Posterior vena cava (tissue), 2 donors: ENCODE results near the gene POC1B. TPM values are rescaled to one million over a fixed set of nuclear protein-coding genes. Genes with fewer than 3 reads are reported as not detected.

Source experiments
- DNase-seq: peaks from one replicate; pipeline ENCODE4 v3.0.0-alpha.2; 2020; ENCODE audit warnings: low spot score
- intact Hi-C, 2 donors: fragments of 100-400 bp; cut with DNase I; formaldehyde crosslinking; loops; one replicate each; pipeline versions ENCODE4 v1.14.1 to v1.14.2; 2022 to 2023
- total RNA-seq, 2 donors: library from RNA; stranded (reverse); fragmentation: NEBNext Ultra II Directional; extraction: Animal tissue kit (Norgen Biotek cat#: 25700); gene quantifications; one replicate each; pipeline ENCODE4 v1.2.1, GENCODE V29; 2021
- donor health status: DM: yes; HTN: yes; CAD: no.
- donor health status: DM: yes; HTN: yes; CAD: no.

POC1B gene
- total RNA-seq, 2 donors from 2014 or later = 12.3 to 22.1 TPM

GRCh38 chr12:89451841-89452251 lies 74.0 kb downstream of the POC1B start:
- intact Hi-C loops = loop anchor here (5.0 to 10.0 kb wide), 2 partner anchors 97 to 100 kb away; partner anchors contain the start of gene DUSP6 (in 2 of the 2)
- DNase-seq = no peak

- intact Hi-C loops = loop anchor here (5.0 to 10.0 kb wide), 2 partner anchors 96 to 99 kb away; partner anchors contain the start of gene DUSP6 (in 2 of the 2)
- DNase-seq = no peak
Measured at GRCh38 chr12:89450907-89451306, 74.9 kb downstream of the POC1B start.

GRCh38 chr12:89448951-89449371 lies 76.9 kb downstream of the POC1B start:
- intact Hi-C loops = no loop called here
- DNase-seq = no peak

- intact Hi-C loops = no loop called here
- no peak for DNase-seq
Measured at GRCh38 chr12:89448526-89448925, 77.3 kb downstream of the POC1B start.

DNA sequence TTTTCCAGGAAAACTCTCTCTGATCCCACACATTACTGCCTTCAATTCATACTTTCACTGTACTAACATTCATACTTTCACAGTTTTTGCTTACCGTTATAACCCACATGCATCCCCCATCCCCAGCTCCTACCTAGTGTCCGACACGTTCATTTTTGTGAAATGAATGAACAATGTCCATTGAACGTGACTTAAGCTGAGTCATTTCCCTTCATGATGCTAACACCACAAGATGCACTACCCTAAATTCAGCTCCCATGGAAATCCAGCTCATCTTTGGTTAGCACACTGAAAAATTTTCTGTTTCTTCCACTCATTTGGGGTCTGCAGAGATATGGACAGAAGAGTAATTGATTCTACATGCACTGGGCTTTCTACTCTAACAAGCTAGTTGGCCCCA lies 85.9 kb downstream of the POC1B start:
- intact Hi-C loops = no loop called here
- DNase-seq = no peak

DNA sequence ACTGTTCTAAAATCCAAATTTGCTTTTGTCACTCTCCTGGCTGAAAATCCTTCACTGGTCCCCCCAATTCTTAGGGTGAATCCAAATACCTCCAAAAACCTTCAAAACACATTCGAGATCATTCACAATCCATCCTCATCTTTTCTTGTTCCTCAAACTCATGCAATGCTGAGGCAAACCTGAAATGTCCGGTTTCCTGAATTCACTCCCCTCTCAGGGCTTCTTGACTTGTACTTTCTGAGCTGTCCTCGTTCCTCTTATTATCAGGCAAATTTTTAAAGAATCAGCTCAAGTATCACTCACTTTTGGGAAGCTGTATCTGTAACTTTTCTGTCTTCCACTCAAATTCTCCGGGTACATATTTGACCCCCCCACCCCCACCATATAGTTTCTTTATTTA lies 88.6 kb downstream of the POC1B start:
- intact Hi-C loops = no loop called here
- DNase-seq = no peak

- DNase-seq = no peak
- intact Hi-C loops = no loop called here
Measured at GRCh38 chr12:89436062-89436461, 89.8 kb downstream of the POC1B start.

GRCh38 chr12:89433634-89434033 lies 92.2 kb downstream of the POC1B start:
- DNase-seq = no peak
- intact Hi-C loops = no loop called here

- intact Hi-C loops = no loop called here
- DNase-seq = no peak
Measured at GRCh38 chr12:89432396-89432795, 93.5 kb downstream of the POC1B start.

- intact Hi-C loops = no loop called here
- no peak for DNase-seq
Measured at GRCh38 chr12:89429528-89429927, 96.3 kb downstream of the POC1B start.

- intact Hi-C loops = no loop called here
- no peak for DNase-seq
Measured at GRCh38 chr12:89427508-89428156, 98.2 kb downstream of the POC1B start.

DNA sequence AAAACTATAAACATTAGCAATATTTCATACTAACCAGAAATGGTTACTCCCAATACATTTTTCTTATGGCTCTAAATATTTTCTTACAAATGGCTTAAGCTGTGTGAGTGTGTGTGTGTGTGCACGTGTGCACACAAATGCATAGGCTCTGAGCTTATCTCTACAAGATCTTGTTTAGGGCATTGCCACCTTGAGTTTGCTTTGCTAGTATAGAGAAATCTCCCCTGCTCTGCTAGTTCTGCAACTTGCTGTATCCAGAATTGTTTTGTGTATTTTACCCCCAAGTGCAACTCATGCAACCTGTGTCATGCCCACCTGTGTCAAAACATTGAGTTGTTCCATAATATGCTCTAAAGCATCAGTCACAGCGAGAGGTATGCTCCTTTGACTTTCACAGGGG lies 101.0 kb downstream of the POC1B start:
- DNase-seq = no peak
- intact Hi-C loops = no loop called here

DNA sequence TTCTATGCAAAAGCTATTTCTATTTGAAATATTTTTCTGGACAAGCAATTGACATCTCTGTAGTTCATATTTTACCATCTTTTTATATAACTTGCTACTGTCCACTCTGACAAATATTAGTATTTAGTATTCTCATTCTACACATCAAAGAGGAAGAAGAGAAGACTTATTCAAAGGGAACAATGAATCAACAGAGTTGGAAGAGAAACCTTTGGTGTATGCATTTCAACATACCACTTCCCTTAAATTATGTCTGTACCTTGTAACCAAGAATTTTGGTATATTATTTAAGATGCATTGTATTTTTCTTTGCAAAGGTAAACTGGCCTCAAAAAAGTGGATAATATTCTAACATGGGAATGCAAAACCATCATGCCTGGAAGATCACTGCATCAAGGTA lies 101.5 kb downstream of the POC1B start:
- intact Hi-C loops = no loop called here
- DNase-seq = no peak

- DNase-seq = no peak
- intact Hi-C loops = no loop called here
Measured at GRCh38 chr12:89421092-89421835, 104.6 kb downstream of the POC1B start.

GRCh38 chr12:89418228-89418910 lies 107.5 kb downstream of the POC1B start:
- DNase-seq = no peak
- intact Hi-C loops = no loop called here

DNA sequence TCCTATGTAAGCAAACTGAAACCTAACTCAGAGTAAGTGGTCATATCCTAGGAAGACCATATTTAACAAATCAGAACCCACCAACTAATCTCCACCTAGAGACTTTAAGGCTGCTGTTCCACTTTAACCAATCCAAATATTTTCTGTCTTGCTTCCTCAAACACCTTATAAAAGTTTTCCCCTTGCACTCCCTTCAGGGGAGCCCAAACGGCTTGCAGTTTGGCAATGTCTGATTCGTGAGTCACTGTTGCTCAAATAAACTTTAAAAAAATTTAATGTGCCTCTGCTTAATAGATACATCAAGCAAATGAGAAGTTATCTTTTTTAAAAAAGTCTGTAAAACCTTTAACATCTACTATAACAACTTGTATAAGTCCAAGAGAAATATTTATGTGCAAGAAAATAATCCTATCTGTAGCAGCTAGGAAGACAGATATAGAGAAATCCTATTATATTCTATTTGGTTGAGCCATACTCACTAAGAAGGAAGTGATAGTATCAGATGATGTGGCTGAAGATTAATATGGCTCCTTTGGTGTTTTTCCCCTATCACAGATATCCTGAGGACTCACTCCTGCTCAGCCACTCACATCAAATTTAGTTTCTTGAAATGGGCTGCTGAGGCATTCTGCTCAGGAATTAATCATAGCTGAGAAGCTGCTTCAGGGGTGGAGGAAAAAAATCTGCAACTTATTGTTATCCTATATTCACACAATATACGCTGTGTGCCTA lies 108.4 kb downstream of the POC1B start:
- DNase-seq = no peak
- intact Hi-C loops = no loop called here

DNA sequence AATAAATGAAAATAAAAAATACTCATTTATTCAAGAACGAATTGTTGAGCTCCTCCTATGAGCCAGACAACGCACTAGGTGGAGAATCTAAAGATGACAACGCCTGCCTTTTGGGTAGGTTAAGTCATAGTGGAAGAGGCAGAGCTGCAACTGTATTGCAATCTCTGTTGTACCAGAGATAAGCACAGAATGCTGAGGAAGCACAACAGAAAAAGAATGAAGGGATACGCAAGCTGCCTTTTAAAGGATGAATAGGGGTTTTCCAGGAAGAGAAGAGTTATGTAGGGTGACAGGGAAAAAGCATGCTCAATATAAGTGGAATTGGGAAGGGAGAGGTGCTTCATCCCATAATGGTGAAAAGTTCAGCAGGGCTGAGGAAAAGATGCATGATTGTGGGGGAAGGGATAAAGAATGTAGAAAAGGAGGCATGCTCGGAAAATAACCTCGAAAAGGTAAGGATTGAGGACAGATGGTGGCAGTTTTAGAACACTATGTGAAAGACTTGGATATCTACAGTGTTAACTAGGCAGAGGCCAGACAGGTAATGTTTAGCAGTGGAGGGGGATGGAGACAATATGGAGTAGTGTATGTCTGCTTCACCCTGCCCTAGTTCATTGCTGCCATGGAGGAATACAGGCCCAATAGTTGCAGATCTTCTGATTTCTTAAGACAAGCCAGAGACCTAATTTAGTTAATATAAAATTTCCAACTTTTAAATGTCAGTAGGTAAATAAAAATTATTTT lies 109.6 kb downstream of the POC1B start:
- no peak for DNase-seq
- intact Hi-C loops = no loop called here

DNA sequence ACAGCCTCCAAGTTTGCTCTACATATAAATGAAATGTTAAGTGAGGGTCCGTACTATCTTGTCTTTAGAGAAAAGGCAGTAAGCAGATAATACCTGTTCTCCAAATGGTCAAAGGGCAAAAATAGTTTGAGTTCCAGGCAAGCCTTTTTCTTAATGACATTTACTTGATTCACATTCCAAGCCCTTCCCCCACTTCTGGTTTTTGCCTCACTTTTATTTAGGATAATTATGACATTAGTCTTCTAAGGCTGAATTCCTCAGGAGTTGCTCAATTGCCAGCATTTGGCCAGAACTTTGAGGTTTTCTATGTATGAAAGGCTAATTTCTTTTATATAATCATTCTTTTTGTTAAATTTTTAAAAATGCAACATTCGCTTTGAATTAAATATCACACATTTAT lies 111.0 kb downstream of the POC1B start:
- intact Hi-C loops = no loop called here
- DNase-seq = no peak

DNA sequence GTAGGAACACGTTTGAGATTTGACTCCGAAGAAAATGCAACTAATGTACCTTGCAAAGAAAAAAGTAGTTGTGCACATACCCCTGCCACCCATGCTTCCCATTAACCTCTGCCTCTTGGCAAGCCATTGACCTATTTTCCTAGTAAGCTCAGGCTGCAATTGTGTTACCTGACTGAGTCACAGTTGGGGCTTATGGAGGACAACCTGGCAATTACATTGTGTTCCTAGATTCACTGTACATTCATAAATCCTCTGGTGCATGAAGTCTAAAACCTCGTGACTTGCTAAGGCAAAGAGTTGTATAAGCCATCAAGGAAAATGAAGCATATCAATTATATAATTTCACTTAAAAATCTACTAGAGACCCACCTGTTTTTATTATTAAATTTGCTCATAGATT lies 111.5 kb downstream of the POC1B start:
- intact Hi-C loops = no loop called here
- DNase-seq = no peak
